ENCODE results near the gene YDJC.

GRCh38 chr22:21650280-21650679 is 20.5 kb upstream of the YDJC start:
- TF ChIP-seq CTCF (IDR thresholded peaks at IDR 0.05; ENCODE audit: insufficient read depth, low read depth, low read length): no peak
- TF ChIP-seq EZH2 (IDR thresholded peaks at IDR 0.05; ENCODE audit: insufficient read depth, low read length): no peak
